ENCODE measurements around the gene CCDC201.
"Not testable (repeated sequence)": the region's sequence is repeated elsewhere in the genome, so short reads cannot be mapped to it uniquely, and the experiment has no call there.

The CCDC201 gene

DNA sequence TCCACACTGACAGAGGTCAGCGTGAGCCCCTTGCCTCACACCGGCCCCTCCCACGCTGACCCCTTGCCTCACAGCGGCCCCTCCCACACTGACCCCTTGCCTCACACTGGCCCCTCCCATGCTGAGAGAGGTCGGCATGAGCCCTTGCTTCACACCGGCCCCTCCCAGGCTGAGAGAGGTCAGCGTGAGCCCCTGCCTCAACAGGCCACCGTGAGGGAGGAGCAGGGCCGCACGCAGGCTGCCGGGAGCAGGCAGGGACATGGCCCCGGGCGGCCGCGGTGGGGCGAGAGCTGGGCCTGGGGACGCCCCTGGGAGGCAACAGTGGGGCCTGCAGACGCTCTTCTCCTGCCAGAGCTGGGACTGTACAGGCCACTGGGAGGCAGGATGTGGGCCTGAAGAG is 59.1 kb downstream of the CCDC201 start:
- DNase-seq, result not testable (repeated sequence)

DNA sequence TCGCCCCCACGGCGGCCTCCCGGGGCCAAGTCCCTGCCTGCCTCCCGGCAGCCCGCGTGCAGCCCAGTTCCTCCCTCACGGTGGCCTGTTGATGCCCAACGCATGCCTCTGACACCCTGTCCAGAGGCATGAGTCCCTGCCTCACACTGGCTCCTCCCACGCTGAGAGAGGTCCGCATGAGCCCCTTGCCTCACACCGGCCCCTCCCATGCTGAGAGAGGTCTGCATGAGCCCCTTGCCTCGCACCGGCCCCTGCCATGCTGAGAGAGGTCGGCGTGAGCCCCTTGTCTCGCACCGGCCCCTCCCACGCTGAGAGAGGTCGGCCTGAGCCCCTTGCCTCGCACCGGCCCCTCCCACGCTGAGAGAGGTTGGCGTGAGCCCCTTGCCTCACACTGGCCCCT is 59.9 kb downstream of the CCDC201 start:
- no peak for DNase-seq

DNA sequence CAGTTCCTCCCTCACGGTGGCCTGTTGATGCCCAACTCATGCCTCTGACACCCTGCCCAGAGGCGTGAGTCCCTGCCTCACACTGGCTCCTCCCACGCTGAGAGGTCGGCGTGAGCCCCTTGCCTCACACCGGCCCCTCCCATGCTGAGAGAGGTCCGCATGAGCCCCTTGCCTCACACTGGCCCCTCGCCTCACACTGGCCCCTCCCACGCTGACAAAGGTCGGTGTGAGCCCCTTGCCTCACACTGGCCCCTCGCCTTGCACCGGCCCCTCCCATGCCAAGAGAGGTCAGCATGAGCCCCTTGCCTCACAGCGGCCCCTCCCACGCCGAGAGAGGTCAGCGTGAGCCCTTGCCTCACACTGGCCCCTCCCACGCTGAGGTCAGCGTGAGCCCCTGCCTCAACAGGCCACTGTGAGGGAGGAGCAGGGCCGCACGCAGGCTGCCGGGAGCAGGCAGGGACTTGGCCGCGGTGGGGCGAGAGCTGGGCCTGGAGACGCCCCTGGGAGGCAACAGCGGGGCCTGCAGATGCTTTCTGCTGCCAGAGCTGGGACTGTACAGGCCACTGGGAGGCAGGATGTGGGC is 61.1 kb downstream of the CCDC201 start:
- DNase-seq, result not testable (repeated sequence)

DNA sequence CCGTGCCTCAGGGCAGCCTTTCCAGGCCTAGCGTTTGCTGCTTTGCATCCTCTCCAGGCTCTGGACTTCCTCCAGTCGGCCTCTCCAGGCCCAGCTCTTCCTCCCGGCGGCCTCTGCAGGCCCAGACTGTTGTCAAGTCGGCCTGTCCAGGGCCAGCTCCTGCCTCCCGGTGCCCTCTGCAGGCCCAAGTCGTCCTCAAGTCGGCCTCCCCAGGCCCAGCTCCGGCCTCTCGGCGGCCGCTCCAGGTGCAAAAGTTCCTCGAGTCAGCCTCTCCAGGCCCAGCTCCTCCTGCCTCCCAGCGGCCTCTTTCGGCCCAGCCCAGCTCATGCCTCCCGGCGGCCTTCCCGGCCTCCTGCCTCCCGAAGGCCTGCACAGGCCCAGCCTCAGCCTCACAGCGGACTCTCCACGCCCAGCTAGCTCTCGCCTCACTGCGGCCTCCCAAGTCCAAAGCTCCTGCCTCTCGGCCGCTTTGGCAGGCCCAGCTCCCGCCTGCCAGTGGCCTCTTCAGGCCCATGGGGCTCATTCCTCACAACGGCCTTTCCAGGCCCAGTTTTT is 62.4 kb downstream of the CCDC201 start:
- not testable (repeated sequence) for DNase-seq
